GM12878 (cell line): ENCODE data around the gene CCSER2.

ENCODE experiments used
- BACH1 ChIP-seq: fragments of 450-650 bp; IDR thresholded peaks from 2 replicates; pipeline ENCODE4 v1.6.1; 2017; ENCODE audit warnings: mild to moderate bottlenecking, borderline replicate concordance
- BCL3 ChIP-seq: IDR thresholded peaks from 2 replicates; pipeline ENCODE4 v1.6.1; 2011; ENCODE audit warnings: borderline replicate concordance, low read depth, mild to moderate bottlenecking, moderate library complexity, low read length; ENCODE audit not compliant: insufficient read depth, poor library complexity, severe bottlenecking
- DPF2 ChIP-seq: fragments of 450-650 bp; IDR thresholded peaks from 2 replicates; pipeline ENCODE4 v1.6.1; 2017; ENCODE audit warnings: mild to moderate bottlenecking
- ELK1 ChIP-seq: IDR thresholded peaks from 2 replicates; pipeline ENCODE4 v1.6.1; 2012; ENCODE audit warnings: low read depth, low read length, improper control_type of control experiment
- ETV6 ChIP-seq, 2 experiments: fragments of 450-650 bp in 1 of 2; IDR thresholded peaks in 1 of 2; conservative IDR thresholded peaks in 1 of 2; 2 replicates each; pipeline ENCODE4 v1.6.1; 2014; ENCODE audit warnings: antibody characterized with exemption in 1 of 2, borderline replicate concordance in 1 of 2, low read depth in 1 of 2, mild to moderate bottlenecking in 1 of 2, moderate library complexity in 1 of 2
- NFYB ChIP-seq: IDR thresholded peaks from 2 replicates; pipeline ENCODE4 v1.6.1; 2011; ENCODE audit warnings: low read depth, mild to moderate bottlenecking, low read length, improper control_type of control experiment, moderate library complexity; ENCODE audit not compliant: insufficient read depth
- POLR2A ChIP-seq: IDR thresholded peaks from 2 replicates; pipeline ENCODE4 v1.6.1; 2011; ENCODE audit warnings: low read depth, mild to moderate bottlenecking, low read length
- POLR2AphosphoS5 ChIP-seq: IDR thresholded peaks from 2 replicates; pipeline ENCODE4 v1.6.1; 2011; ENCODE audit warnings: mild to moderate bottlenecking, low read length, inconsistent platforms
- SMAD1 ChIP-seq: fragments of 450-650 bp; IDR thresholded peaks from 2 replicates; pipeline ENCODE4 v1.6.1; 2018; ENCODE audit warnings: mild to moderate bottlenecking, low read depth; ENCODE audit not compliant: partially characterized antibody
- SP1 ChIP-seq: IDR thresholded peaks from one replicate; pipeline ENCODE4 v1.6.1; 2011; ENCODE audit warnings: low read depth, low read length
- TAF1 ChIP-seq: IDR thresholded peaks from 2 replicates; pipeline ENCODE4 v1.6.1; 2011; ENCODE audit warnings: mild to moderate bottlenecking, low read depth, low read length, borderline replicate concordance
- ZNF217 ChIP-seq: fragments of 450-650 bp; IDR thresholded peaks from 2 replicates; pipeline ENCODE4 v1.6.1; 2017; ENCODE audit warnings: antibody characterized with exemption, mild to moderate bottlenecking
- TF ChIP-seq, protein P1 (sequence below), 3 experiments: IDR thresholded peaks in 2 of 3; conservative IDR thresholded peaks in 1 of 3; 2 replicates each; pipeline ENCODE4 v1.5.1; 2011; ENCODE audit warnings: low read depth in 3 of 3, low read length in 3 of 3, mild to moderate bottlenecking in 3 of 3, control low read depth in 2 of 3, moderate library complexity in 2 of 3, inconsistent platforms in 1 of 3, mixed read lengths in 1 of 3; ENCODE audit not compliant: control insufficient read depth in 2 of 3, insufficient read depth in 1 of 3; ENCODE audit errors: extremely low read depth in 1 of 3

GRCh38 chr10:84452003-84452402 is 123.6 kb downstream of the CCSER2 start:
- no peak for TF ChIP-seq TAF1
- no peak for TF ChIP-seq POLR2AphosphoS5
- no peak for TF ChIP-seq SMAD1
- no peak for TF ChIP-seq POLR2A
- no peak for TF ChIP-seq SP1
- TF ChIP-seq, protein P1, sequence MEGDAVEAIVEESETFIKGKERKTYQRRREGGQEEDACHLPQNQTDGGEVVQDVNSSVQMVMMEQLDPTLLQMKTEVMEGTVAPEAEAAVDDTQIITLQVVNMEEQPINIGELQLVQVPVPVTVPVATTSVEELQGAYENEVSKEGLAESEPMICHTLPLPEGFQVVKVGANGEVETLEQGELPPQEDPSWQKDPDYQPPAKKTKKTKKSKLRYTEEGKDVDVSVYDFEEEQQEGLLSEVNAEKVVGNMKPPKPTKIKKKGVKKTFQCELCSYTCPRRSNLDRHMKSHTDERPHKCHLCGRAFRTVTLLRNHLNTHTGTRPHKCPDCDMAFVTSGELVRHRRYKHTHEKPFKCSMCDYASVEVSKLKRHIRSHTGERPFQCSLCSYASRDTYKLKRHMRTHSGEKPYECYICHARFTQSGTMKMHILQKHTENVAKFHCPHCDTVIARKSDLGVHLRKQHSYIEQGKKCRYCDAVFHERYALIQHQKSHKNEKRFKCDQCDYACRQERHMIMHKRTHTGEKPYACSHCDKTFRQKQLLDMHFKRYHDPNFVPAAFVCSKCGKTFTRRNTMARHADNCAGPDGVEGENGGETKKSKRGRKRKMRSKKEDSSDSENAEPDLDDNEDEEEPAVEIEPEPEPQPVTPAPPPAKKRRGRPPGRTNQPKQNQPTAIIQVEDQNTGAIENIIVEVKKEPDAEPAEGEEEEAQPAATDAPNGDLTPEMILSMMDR (IDR thresholded peaks at IDR 0.05 in 2 of 3, conservative IDR thresholded peaks at IDR 0.05 in 1 of 3; ENCODE audit: control insufficient read depth in 2 of 3, extremely low read depth in 1 of 3, insufficient read depth in 1 of 3, low read depth in 3 of 3, low read length in 3 of 3) = no peak
- TF ChIP-seq NFYB = no peak
- TF ChIP-seq BACH1 = no peak
- no peak for TF ChIP-seq DPF2
- TF ChIP-seq BCL3 = no peak
- TF ChIP-seq ZNF217 = no peak
- TF ChIP-seq ELK1 = no peak
- no peak for TF ChIP-seq ETV6 (conservative IDR thresholded peaks at IDR 0.05 in 1 of 2, IDR thresholded peaks at IDR 0.05 in 1 of 2; ENCODE audit: borderline replicate concordance in 1 of 2, low read depth in 1 of 2)
